NCI-H2081 treated with DMSO at 0.1 percent for 48 hours (cell line): ENCODE measurements around the gene MTA3.
"Not testable (repeated sequence)": the region's sequence is repeated elsewhere in the genome, so short reads cannot be mapped to it uniquely, and the experiment has no call there.

Experiments used
- DNase-seq: peaks from one replicate; lab custom pipeline; 2025; lab: John Stamatoyannopoulos, UW

MTA3 gene

DNA sequence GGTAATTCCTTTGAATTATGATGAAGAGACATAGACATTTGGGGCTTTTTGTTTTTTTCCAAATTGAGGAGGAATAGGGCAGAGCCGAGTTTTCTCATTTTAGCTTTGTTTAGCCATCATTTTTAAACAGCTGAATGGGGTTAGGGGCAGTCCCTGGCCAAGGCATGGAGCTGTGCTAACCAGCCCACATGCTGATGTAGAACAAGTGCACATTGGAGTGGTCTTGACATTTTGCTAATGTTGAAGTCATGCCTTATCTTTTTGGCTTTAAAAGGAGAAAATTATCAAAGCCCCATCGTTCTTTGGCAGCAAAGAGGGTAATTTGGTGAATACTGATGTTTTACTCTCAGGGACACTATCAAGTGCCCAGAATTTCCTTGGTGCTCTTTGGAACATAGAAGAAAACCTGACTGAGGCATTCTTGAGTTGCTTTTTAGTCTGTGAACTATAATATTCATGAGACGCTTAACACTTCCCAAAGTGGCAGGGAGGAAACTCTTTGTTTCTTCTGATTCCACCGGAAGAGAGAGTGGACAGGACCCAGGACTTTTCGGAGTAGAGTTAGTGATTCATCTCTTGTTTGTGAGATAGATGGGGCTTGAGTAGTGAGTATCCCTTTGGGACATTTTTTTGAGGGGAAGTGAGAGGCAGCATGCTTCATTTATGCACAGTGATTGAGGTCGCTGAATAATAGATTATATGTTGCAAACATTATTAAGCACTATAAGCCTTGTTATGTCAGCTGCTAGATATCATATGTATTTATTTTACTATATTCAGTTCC, 45.0 kb downstream of the MTA3 start:
- no peak for DNase-seq

DNA sequence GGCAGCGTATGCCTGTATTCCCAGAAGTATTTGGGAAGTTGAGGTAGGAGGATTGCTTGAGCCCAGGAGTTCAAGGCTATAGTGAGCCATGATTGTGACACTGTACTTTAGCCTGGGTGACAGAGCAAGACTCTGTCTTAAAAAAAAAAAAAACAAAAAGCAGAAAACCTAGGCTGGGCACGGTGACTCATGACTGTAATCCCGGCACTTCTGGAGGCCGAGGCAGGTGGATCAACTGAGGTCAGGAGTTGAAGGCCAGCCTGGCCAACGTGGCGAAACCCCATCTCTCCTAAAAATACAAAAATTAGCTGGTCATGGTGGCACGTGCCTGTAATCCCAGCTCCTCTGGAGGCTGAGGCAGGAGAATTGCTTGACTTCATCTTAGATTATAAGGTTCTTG, 46.4 kb downstream of the MTA3 start:
- no peak for DNase-seq

DNA sequence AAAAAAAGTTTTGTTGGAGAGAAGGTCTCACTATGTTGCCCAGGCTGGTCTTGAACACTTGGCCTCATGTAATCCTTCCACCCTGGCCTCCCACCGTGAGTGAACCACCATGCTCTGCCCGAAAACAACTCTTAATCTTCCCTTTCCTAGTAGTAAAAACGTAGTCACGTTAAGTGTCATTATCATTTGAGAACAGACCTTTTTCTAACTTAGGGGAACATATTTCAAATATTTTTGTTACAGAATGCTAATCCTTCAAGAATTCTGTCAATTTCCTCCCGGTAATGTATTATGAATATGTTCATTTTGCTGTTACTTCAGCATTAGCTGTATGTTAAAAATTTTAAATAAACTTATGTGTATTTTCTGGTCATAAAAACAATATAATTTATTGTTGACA, 49.7 kb downstream of the MTA3 start:
- DNase-seq, result no peak

DNA sequence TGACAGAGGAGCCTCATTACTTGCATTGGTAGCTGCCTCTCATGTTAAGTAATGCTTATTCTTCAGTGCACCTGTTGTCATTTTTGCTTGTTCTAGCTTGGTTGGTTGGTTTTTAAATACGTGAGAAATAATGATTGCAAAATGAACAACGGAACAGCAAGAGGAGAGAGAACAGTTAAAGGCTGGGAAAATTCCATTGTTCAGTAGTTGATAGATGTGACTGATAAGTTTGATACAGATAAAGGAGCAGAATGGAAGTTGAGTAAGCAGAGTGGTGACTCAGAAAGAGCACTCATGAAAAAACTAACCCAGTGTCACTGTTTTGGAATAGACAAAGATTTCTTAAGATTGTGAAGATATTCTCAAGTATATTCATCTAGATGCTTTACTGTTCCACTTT, 50.5 kb downstream of the MTA3 start:
- no peak for DNase-seq

DNA sequence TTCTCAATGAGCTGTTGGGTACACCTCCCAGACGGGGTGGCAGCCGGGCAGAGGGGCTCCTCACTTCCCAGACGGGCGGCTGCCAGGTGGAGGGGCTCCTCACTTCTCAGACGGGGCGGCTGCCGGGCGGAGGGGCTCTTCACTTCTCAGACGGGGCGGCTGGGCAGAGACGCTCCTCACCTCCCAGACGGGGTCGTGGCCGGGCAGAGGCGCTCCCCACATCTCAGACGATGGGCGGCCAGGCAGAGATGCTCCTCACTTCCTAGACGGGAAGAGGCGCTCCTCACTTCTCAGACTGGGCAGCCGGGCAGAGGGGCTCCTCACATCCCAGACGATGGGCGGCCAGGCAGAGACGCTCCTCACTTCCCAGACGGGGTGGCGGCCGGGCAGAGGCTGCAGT, 53.2 kb downstream of the MTA3 start:
- not testable (repeated sequence) for DNase-seq

- DNase-seq, result no peak
Observed at GRCh38 chr2:42622943-42623676, 54.7 kb downstream of the MTA3 start.

DNA sequence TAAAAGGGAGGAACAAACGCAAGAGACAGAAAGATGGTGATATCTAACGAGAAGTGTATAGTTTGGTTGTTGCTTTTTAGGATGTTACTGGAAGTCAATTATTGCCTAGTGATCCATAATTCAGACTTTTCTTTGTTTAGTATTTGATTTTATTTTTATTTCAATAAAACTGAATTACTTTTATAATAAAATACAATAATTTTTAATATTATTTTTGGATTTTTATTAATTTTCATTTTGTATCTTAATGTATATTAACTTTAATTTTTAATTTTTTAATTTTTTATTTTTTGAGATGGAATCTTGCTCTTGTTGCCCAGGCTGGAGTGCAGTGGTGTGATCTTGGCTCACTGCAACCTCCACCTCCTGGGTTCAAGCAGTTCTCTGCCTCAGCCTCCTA, 55.6 kb downstream of the MTA3 start:
- no peak for DNase-seq

DNA sequence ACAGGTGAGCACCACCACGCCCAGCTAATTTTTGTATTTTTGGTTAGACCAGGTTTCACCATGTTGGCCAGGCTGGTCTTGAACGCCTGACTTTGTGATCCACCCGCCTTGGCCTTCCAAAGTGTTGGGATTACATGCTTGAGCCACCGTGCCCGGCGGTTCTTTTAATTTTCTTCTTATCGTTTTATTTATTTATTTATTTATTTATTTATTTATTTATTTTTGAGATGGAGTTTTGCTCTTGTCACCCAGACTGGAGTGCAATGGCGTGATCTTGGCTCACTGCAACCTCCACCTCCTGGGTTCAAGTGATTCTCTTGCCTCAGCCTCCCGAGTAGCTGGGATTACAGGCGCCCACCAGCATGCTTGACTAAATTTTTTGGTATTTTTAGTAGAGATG, 59.6 kb downstream of the MTA3 start:
- DNase-seq, result not testable (repeated sequence)

- DNase-seq, result no peak
Observed at GRCh38 chr2:42636934-42637333, 68.5 kb downstream of the MTA3 start.

- no peak for DNase-seq
Observed at GRCh38 chr2:42638080-42638784, 69.8 kb downstream of the MTA3 start.

- DNase-seq, result no peak
Observed at GRCh38 chr2:42639340-42640077, 71.1 kb downstream of the MTA3 start.

DNA sequence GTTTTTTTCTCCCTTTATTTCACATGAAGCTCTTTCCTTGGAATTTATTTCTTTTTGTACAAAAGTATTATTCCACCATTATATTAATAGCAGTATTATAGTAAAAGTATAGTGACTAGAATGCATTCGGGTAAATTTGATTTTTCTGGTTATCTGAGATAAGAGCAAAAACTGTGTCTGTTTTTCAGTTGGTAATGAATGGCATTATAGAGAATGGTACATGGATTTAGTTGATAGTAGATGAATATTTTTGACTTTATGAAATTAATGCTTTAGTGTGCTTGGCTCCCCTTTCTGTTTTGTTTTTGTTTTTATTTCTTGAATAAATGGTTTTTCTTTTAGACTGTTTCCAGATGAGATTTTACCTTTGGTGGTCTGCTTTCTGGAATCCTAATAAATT, 71.8 kb downstream of the MTA3 start:
- no peak for DNase-seq

DNA sequence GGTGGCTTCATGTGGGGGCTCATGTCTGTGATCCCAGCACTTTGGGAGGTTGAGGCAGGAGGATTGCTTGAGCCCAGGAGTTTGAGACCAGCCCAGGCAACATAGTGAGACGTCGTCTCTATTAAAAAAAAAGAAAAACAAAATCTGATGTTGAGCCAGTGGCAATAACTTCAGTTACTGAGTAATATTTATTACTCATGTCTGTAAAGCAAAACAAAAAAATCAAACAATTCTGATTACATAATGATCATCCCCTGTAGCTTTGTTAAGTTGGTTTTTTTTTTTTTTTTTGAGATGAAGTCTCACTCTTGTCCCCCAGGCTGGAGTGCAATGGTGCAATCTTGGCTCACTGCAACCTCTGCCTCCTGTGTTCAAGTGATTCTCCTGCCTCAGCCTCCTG, 73.9 kb downstream of the MTA3 start:
- DNase-seq, result not testable (repeated sequence)

DNA sequence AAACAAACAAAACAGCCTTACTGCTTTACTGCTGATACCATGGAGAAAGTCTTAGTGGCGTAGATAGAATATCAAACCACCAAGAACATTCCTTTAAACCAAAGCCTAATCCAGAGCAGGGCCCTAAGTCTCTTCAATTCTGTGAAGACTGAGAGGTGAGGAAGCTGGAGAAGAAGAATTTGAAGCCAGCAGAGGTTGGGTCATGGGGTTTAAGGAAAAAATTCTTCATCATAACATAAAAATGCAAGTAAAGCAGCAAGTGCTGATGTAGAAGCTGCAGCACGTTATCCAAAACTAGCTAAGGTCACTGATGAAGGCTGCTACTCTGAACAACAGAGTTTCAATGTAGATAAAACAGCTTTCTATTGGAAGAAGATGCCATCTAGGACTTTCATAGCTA, 77.1 kb downstream of the MTA3 start:
- no peak for DNase-seq

- DNase-seq, result no peak
Observed at GRCh38 chr2:42648796-42649195, 80.4 kb downstream of the MTA3 start.

- DNase-seq, result no peak
Observed at GRCh38 chr2:42651057-42651456, 82.6 kb downstream of the MTA3 start.

DNA sequence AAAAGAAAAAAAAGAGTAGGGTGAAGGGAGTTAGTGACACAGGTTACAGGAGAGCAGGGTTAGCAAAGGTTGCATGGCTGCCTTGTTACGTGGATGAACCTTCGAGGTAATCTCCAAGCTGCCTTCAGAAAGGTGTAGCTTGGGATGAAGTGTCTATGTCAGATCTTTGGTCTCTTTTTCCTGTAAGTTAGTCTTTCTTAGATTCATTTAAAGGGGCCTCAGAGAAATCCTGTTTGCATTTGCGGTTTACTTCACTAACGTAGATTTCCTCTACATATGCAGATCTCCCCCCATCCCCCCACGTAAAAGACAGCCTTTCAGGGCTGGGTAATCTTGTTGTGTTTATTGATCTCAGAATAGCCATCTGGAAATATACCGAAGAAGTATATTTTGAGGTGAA, 83.7 kb downstream of the MTA3 start:
- DNase-seq, result no peak

- DNase-seq, result no peak
Observed at GRCh38 chr2:42653039-42653438, 84.6 kb downstream of the MTA3 start.

DNA sequence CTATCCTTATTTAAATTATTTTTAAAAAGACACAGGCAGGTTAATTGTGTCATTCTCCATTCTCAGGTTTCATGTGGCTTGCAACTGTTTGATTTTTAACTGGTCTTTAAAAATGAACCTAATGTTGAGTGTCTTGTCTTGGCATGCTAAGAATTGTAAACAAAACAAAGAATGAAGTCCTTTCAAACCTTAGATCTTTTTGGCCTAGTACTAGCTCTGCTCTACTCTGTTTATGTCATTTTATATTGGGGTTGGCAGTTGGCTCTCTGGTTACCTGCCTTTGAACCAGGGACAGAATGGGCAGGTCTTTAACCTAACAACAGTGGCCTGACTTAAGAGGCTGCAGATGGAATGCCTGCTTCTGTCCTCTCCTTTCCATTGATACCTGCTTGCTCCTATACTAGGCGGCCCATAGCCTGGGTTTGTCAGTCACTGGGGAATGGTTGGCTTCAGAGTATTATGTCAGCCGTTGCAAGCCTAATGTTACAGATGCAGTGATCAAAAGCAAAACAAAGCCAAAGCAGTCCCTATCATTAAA, 85.5 kb downstream of the MTA3 start:
- DNase-seq, result no peak

GRCh38 chr2:42658306-42658705, 89.9 kb downstream of the MTA3 start:
- DNase-seq, result no peak

DNA sequence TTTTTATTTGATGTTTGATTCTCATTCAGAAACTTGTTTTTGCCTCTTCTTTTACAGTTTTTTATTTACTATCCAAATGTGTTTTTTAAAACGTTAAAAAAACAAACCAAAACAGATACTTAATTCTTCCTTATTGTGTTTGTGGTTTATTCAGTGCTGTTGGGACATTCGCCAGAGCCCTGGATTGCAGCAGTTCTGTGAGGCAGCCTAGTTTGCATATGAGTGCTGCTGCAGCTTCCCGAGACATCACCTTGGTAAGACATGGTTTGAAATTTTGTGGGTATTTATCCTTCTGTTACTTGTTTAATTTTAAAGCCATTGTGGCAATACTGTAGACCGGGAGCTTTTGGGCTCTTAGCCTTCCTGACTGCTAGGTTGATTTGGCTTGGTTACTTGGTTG, 91.2 kb downstream of the MTA3 start:
- no peak for DNase-seq
